RPMI7951 (cell line): Measurements from ENCODE around the gene BTBD19. TPM values are rescaled to one million over a fixed set of nuclear protein-coding genes. Genes with fewer than 3 reads are reported as not detected.
"Not testable (repeated sequence)": the region's sequence is repeated elsewhere in the genome, so short reads cannot be mapped to it uniquely, and the experiment has no call there.

ENCODE experiments used
- DNase-seq: peaks from one replicate; pipeline ENCODE4 v3.0.0-alpha.2; 2012; ENCODE audit warnings: low read depth
- total RNA-seq: library from RNA; depleted of rRNA; stranded (reverse); fragments of >200 nt; shearing (Covaris generic); gene quantifications from 2 replicates; pipeline ENCODE4 v1.2.3, GENCODE V29; 2014

BTBD19 gene
- total RNA-seq, 1 experiment from 2014 or later: 5.0 TPM

- DNase-seq: no peak
These were observed 20.8 kb upstream of the BTBD19 start for GRCh38 chr1:44787506-44787905.

- DNase-seq: no peak
These were observed 20.0 kb upstream of the BTBD19 start, which contains the start of gene BEST4 for GRCh38 chr1:44788120-44788860. Gene BEST4, minus strand, starts transcription at chr1:44788170. Its CDS starts 465 bp downstream, at chr1:44787705.

GRCh38 chr1:44790968-44791801, 17.1 kb upstream of the BTBD19 start:
- no peak for DNase-seq

- DNase-seq: no peak
These were observed 15.4 kb upstream of the BTBD19 start for GRCh38 chr1:44792736-44793502.

GRCh38 chr1:44797886-44798285, 10.4 kb upstream of the BTBD19 start:
- DNase-seq: not testable (repeated sequence)

- DNase-seq: no peak
These were observed 9.6 kb upstream of the BTBD19 start for GRCh38 chr1:44798481-44799365.

GRCh38 chr1:44799770-44800584, 8.3 kb upstream of the BTBD19 start, which contains the start of gene PLK3:
Gene PLK3, plus strand, starts transcription at chr1:44800377. Its CDS starts 87 bp downstream, at chr1:44800464.
- peak; percentile 96 for DNase-seq

GRCh38 chr1:44801491-44802305, 6.6 kb upstream of the BTBD19 start:
- no peak for DNase-seq

- DNase-seq: no peak
These were observed 5.8 kb upstream of the BTBD19 start for GRCh38 chr1:44802306-44803061.

- DNase-seq: no peak
These were observed 5.3 kb upstream of the BTBD19 start for GRCh38 chr1:44803062-44803311.

- no peak for DNase-seq
These were observed 4.8 kb upstream of the BTBD19 start for GRCh38 chr1:44803312-44804095.

GRCh38 chr1:44805311-44806024, 2.9 kb upstream of the BTBD19 start:
- DNase-seq: no peak

GRCh38 chr1:44806025-44806703, 2.2 kb upstream of the BTBD19 start:
- no peak for DNase-seq

- DNase-seq: no peak
These were observed 1.5 kb upstream of the BTBD19 start, which contains the start of gene DYNLT4 for GRCh38 chr1:44806704-44807363. Gene DYNLT4, minus strand, starts transcription at chr1:44807351. Its CDS starts 683 bp downstream, at chr1:44806668.

- peak; percentile 100 for DNase-seq
These were observed 810 bp upstream of the BTBD19 start for GRCh38 chr1:44807364-44808062.
